ENCODE results near the gene DPP8. TPM values are rescaled to one million over a fixed set of nuclear protein-coding genes. Genes with fewer than 3 reads are reported as not detected.

DPP8 gene
- total RNA-seq, 4 donors from 2014 or later: 19.8 to 30.5 (median 21.8) TPM

DNA sequence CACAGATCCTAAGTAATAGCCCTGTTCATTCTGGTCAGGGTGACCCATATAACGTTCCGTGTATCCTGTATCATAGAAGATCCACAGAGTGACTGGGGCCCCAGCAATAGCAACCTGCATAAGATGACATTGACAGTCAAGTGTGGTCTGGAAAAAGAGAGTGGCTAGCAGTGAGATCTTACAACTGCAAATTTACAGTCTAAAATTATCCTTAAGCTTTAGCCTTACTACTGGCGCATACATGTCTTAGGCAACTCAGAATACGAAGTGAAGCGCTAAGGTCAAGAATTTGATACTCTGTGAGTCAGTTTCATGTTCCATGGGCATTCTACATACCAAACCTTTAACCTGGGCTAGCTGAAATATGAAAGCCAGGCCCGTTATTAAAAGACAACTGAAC, 65.5 kb downstream of the DPP8 start:
- no peaks in the 10 kb centered on the region for H3K27me3 ChIP-seq
- H3K9me3 ChIP-seq: no peaks in the 10 kb centered on the region
- no peak for DNase-seq
- H3K4me3 ChIP-seq: no peak overlapping the region
- 91 to 94% methylated on average over 6 of the region's 6 CpGs for WGBS, 2 donors
- H3K4me1 ChIP-seq: no peaks in the 10 kb centered on the region
- TF ChIP-seq, protein P1, sequence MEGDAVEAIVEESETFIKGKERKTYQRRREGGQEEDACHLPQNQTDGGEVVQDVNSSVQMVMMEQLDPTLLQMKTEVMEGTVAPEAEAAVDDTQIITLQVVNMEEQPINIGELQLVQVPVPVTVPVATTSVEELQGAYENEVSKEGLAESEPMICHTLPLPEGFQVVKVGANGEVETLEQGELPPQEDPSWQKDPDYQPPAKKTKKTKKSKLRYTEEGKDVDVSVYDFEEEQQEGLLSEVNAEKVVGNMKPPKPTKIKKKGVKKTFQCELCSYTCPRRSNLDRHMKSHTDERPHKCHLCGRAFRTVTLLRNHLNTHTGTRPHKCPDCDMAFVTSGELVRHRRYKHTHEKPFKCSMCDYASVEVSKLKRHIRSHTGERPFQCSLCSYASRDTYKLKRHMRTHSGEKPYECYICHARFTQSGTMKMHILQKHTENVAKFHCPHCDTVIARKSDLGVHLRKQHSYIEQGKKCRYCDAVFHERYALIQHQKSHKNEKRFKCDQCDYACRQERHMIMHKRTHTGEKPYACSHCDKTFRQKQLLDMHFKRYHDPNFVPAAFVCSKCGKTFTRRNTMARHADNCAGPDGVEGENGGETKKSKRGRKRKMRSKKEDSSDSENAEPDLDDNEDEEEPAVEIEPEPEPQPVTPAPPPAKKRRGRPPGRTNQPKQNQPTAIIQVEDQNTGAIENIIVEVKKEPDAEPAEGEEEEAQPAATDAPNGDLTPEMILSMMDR (IDR thresholded peaks at IDR 0.05): no peak
- no peak for TF ChIP-seq POLR2A (IDR thresholded peaks at IDR 0.05)
- H3K27ac ChIP-seq: no peak overlapping the region
- intact Hi-C loops (cut with DNase I): no loop called here
- peaks cover 8 to 95% (median 35%) of the 10 kb centered on the region in 3 donors for H3K36me3 ChIP-seq

DNA sequence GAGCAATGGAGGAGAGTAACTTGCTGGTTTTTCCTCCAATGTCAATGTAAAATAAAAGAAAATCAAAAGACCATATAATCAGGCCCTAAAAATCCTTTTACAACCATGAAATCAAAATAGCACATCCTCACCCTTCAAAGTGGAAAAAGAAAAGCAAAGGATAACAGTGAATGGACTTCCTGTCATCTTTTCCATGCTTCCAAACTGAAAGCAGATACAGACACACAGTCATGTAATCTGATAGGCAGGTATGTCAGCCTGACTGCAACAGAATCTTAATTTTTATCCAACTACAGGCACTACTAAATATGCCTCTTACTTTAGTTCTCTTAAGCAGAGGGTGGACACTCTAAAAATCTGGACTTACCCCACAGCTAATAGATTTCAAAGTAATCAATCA, 66.9 kb downstream of the DPP8 start:
- TF ChIP-seq, protein P1 (IDR thresholded peaks at IDR 0.05): no peak
- no peak for TF ChIP-seq POLR2A (IDR thresholded peaks at IDR 0.05)
- Histone ChIP-seq H3K27me3 (no peaks in the 10 kb centered on the region), H3K4me1 (no peaks in the 10 kb centered on the region), H3K9me3 (no peaks in the 10 kb centered on the region), H3K36me3 (peaks cover 13 to 95% (median 29%) of the 10 kb centered on the region in 3 donors), H3K27ac (no peak overlapping the region), H3K4me3 (no peak overlapping the region)
- intact Hi-C loops (cut with DNase I): no loop called here
- no peak for DNase-seq

DNA sequence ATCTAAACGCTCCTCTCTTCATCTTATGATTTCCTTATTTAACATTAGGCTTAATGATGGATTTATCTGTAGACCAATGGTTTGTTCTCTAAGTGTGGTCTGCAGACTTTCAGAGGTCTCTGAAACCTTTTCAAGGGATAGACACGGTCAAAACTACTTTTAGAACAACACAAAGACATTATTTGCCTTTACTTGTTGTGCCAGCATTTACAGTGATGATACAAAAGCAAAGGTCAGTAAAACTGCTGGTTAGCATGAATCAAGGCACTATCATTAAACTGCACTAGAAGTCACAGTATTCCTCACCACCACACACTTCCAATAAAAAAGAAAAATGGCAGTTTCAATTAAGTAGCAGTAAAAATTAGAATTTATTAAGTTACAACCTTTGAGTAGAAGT, 70.3 kb downstream of the DPP8 start:
- Histone ChIP-seq H3K27ac (no peak overlapping the region), H3K36me3 (peaks cover 5 to 85% (median 19%) of the 10 kb centered on the region in 3 donors), H3K27me3 (no peaks in the 10 kb centered on the region), H3K4me3 (no peak overlapping the region), H3K4me1 (no peaks in the 10 kb centered on the region), H3K9me3 (no peaks in the 10 kb centered on the region)
- TF ChIP-seq, protein P1 (IDR thresholded peaks at IDR 0.05): no peak
- TF ChIP-seq POLR2A (IDR thresholded peaks at IDR 0.05): no peak
- DNase-seq: no peak
- intact Hi-C loops (cut with DNase I): no loop called here
- WGBS, 2 donors: 89 to 92% methylated on average over 2 of the region's 2 CpGs

DNA sequence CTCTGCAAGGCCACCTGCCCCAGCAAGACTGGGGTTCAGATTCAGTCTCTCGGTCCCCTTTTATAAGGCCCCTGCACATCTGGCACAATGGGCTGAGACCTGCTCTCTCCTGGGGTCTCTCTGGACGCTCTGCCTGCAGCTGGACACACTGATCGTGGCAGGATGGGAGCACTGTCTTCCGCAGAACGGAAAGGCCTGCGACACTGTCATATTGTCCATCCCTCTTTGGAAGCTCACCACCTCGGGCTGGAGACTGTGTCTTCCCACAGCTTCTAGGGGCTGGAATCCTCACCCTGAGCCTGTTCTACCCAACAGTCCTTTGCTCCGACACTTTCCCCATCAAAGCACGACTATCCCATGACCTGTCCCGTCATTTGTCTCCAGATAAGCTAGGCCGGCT, 83.3 kb downstream of the DPP8 start:
- H3K4me3 ChIP-seq: no peak overlapping the region
- WGBS, 2 donors: 82 to 85% methylated on average over 11 of the region's 11 CpGs
- DNase-seq: no peak
- H3K9me3 ChIP-seq: no peaks in the 10 kb centered on the region
- no peaks in the 10 kb centered on the region for H3K36me3 ChIP-seq
- H3K27me3 ChIP-seq: no peaks in the 10 kb centered on the region
- intact Hi-C loops (cut with DNase I): no loop called here
- no peak overlapping the region for H3K27ac ChIP-seq
- TF ChIP-seq POLR2A (IDR thresholded peaks at IDR 0.05): no peak
- TF ChIP-seq, protein P1 (IDR thresholded peaks at IDR 0.05): no peak
- H3K4me1 ChIP-seq: peaks cover 0 to 6% (median 0%) of the 10 kb centered on the region in 3 donors

DNA sequence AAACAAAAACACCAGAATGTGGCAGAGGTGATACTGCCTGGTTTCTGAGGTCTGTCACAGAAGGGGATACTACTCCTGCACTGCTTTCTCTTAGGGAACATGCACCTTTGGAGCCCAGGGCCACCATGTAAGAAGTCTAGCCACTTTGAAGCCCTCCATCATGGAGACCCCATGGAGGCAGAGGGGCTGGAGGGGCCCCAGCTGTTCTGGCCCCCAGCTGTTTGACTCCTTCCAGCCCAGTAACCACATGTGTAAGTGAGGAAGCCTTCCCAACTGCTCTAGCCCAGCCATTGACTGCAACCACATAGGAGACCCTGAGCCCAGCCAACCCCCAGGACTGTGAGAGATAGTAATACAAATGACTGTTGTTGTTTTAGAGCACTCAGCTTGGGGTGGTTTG, 85.8 kb downstream of the DPP8 start:
- no peak overlapping the region for H3K4me3 ChIP-seq
- H3K27ac ChIP-seq: no peak overlapping the region
- no peak for TF ChIP-seq POLR2A (IDR thresholded peaks at IDR 0.05)
- TF ChIP-seq, protein P1 (IDR thresholded peaks at IDR 0.05): no peak
- H3K27me3 ChIP-seq: no peaks in the 10 kb centered on the region
- H3K36me3 ChIP-seq: no peaks in the 10 kb centered on the region
- no peak for DNase-seq
- no peaks in the 10 kb centered on the region for H3K9me3 ChIP-seq
- peaks cover 0 to 6% (median 0%) of the 10 kb centered on the region in 3 donors for H3K4me1 ChIP-seq
- intact Hi-C loops (cut with DNase I): no loop called here

Measured in esophagus squamous epithelium (tissue), 5 donors.